HG02588 (cell line): Measurements from ENCODE around the gene DEPDC1B.
"Not testable (repeated sequence)": the region's sequence is repeated elsewhere in the genome, so short reads cannot be mapped to it uniquely, and the experiment has no call there.

Experiments used
- ATAC-seq: cut with Tn5 transposase; IDR thresholded peaks from one replicate; pipeline ENCODE4 v1.9.1; 2021; ENCODE audit warnings: mild to moderate bottlenecking, moderate library complexity; ENCODE audit not compliant: unreplicated experiment

The DEPDC1B gene

DNA sequence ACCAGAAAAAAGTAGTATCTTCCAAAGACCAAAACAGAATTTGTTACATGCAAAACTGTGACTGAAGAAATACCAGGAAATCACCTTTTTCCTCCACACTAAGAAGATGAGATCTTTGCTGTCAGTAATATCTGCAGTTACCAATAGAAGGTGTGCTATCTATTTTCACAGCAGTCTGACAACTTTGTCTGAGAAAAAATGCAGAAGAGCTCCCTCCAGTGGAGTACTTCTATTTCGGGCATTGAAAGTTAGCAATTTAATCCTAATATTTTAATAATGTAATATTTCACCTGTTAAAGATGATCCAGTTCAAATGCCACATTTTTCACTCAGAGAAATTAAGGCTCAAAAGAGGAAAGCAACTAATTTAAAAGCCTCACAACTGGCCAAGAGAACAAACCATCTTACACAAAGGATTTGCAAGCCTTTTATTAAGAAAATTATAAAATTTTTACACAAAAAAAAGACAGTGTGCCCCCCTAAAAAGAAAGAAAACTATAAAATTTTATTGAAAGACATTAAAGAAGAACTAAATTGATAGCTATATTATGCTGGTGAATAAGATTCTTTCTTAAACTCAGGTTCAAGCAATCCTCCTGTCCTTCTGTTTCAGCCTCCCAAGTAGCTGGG is 50.6 kb downstream of the DEPDC1B start:
- ATAC-seq: peak; percentile 54

DNA sequence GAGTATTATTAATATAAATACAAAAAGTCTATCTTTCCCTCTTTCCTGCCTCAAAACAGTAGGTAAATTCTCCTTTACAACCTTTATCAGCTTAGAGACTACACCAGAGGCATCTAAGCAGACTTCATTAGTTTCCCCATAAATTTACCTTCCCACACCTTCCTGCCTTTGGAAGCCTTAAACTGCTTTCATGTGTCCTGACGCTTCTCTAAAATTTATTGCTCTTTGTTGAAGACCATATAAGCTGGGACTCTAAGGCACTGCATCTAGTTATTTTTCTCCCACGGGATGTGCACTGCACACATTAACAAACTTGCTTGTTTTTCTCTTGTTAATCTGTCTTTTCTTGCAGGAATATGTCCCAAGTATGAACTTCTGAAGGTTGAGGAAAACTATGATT is 51.8 kb downstream of the DEPDC1B start:
- ATAC-seq: no peak

- ATAC-seq: no peak
Observed at GRCh38 chr5:60640901-60641300, 59.1 kb downstream of the DEPDC1B start.

DNA sequence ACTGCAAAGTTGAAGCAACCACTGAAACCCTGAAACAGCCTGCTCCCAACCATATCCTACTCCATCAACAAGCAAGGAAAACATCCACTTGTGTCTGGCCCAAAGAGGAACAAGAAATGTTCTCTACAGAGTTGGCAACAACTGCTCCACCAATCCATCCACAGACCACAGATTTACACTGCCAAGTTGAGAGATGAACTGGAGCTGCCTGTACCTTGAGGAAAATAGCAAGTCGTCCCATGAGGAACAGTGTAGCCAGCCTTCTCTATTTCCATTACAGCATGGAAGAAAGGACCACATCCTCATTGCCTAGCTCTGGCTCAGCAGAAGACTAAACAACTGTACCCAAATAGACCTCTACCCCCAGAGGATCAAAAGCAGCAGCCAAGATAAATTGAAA is 60.4 kb downstream of the DEPDC1B start:
- no peak for ATAC-seq

- no peak for ATAC-seq
Observed at GRCh38 chr5:60638300-60638699, 61.7 kb downstream of the DEPDC1B start.

- ATAC-seq: no peak
Observed at GRCh38 chr5:60636644-60637043, 63.3 kb downstream of the DEPDC1B start.

DNA sequence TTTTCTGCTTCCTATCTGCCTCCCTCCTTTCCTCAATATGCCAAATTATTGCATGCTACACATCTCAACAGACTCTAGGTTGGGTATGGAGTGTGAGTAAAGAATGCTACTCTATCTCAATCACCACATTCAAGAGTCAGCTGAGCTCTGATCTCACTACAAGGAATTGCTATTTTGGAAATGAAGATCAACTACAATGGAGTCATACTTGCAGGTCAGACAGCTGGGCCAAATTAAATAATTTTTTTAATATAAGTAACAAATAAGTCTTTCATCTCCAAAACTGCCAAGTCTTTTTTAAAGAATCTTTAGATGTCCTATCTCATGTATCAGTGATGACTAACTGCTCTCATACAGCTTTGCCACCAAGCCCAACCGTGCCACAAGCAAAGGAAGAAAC is 64.0 kb downstream of the DEPDC1B start:
- ATAC-seq: no peak

GRCh38 chr5:60634051-60634450 is 65.9 kb downstream of the DEPDC1B start:
- no peak for ATAC-seq

DNA sequence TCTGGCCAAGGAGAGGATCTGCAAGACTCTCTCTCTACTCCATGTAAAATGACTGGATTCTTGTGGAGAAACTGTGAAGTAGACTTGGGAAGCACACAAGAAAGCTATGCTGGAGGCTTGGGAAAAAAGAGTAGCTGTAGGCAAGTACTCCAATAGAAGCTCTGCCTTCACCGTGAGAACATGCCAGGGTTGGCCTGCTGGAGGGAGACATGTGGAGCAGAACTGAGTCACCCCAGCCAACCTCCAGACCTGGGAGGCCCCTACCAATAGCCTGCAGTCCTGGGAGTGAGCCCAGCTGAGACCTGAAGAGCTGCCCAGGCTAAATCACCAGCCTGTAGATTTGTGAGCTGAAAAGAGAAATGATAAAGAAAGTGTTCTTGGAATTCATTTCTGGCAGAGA is 66.6 kb downstream of the DEPDC1B start:
- no peak for ATAC-seq

- no peak for ATAC-seq
Observed at GRCh38 chr5:60632153-60632552, 67.8 kb downstream of the DEPDC1B start.

DNA sequence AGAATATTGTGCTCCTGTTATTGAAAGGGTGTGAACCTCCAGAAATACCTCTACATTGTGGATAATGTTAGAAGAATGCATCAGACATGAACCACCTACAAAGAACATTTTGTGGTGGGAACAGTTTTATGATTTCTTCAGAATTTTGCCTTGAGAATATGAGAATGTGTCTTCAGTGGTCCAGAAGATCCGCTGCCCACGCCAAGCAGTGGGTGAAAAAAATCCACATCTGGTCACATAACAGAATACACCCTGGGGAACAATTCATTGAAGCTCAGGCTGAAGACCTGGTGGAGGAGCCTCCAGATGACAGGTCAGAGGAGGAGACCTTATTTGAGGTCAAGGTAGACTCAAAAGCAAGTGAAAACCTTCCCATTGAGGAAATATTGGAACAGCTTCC is 69.1 kb downstream of the DEPDC1B start:
- no peak for ATAC-seq

DNA sequence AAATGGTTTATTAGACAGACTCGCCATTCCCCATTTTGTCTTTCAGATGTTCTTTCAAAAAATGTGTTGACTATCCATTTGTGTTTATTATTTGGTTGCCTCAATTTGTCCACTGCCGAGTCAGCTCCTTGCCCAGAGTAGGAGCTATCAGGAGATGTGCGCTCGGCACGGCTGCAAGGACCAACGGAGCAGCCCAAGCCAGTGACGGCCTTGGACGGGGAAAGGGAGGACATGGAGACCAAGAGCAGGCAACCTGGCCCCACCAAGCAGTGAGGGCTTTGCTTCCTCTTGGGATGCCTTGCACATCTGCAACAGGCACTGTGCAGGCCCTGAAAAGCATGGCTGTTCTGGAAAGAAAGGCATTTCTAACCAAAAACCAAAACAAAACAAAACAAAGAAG is 69.8 kb downstream of the DEPDC1B start:
- ATAC-seq: no peak

GRCh38 chr5:60624875-60625274 is 75.1 kb downstream of the DEPDC1B start:
- not testable (repeated sequence) for ATAC-seq

DNA sequence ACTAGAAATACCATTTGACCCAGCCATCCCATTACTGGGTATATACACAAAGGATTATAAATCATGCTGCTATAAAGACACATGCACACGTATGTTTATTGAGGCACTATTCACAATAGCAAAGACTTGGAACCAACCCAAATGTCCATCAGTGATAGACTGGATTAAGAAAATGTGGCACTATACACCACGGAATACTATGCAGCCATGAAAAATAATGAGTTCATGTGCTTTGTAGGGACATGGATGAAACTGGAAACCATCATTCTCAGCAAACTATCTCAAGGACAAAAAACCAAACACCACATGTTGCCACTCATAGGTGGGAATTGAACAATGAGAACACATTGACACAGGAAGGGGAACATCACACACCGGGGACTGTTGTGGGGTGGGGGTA is 79.2 kb downstream of the DEPDC1B start:
- not testable (repeated sequence) for ATAC-seq

- ATAC-seq: no peak
Observed at GRCh38 chr5:60613826-60614225, 86.1 kb downstream of the DEPDC1B start.

GRCh38 chr5:60611099-60611740 is 88.7 kb downstream of the DEPDC1B start:
- ATAC-seq: no peak

DNA sequence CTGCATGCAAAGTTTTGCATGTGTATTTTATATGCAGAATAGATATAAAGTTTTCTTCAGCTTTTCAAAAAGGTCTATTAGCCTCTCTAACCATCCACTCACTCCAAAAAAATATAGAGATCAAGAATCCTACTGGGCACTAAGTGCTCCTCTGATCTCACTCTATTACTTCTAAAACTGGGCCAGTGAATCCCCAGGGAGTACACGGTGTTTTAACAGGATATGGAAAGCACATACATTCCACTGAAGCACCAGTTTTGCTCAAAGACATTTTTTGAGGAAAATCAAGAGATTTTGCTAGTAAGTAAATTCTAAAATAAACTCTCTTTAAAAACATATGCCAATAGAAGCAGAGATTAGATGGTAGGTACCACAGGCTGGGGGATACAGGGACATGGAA is 95.2 kb downstream of the DEPDC1B start:
- no peak for ATAC-seq

DNA sequence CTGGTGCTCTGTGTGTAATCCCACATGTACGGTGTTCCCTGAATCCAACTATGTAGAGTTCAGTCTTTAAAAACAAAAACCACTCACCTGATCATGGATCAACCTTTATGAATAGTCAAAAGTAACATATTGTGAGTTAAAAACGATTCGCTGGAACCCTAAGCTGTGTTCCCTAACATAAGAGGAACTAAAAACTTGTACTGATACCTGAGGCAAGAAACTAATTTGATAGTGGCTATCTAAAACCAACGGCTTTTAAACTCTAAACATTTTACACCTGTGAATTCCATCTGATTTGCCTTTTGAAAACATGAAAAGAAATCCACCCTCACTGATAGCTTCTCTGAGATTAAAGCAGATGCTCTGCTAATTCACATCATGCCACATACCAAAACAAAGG is 101.5 kb downstream of the DEPDC1B start:
- peak; percentile 57 for ATAC-seq

- ATAC-seq: peak; percentile 81
Observed at GRCh38 chr5:60597572-60598320, 102.2 kb downstream of the DEPDC1B start.

GRCh38 chr5:60594715-60595477 is 105.1 kb downstream of the DEPDC1B start:
- no peak for ATAC-seq

- no peak for ATAC-seq
Observed at GRCh38 chr5:60590172-60590571, 109.8 kb downstream of the DEPDC1B start.
